Panc1 (cell line): ENCODE results near the gene ARID4B. TPM values are rescaled to one million over a fixed set of nuclear protein-coding genes. Genes with fewer than 3 reads are reported as not detected.

Experiments
- ATAC-seq: fragments of 200-7000 bp; cut with Tn5 transposase; 2 replicates; pipeline ENCODE4 v1.9.1; 2020; ENCODE audit warnings: mild to moderate bottlenecking, moderate library complexity
- BruUV-seq: library from RNA; stranded (reverse); fragments of 400-500 nt; replicated peaks from 2 replicates; lab custom pipeline; 2021; lab: Mats Ljungman, UMichigan
- CTCF ChIA-PET: fragments of 300-600 bp; sonication (Branson Sonifier 250); formaldehyde crosslinking; loops from one replicate; lab custom pipeline; 2022; ENCODE audit warnings: antibody characterized with exemption; lab: Charles Lee
- POLR2A ChIA-PET: fragments of 300-600 bp; sonication (Branson Sonifier 250); formaldehyde crosslinking; loops from one replicate; lab custom pipeline; 2022; ENCODE audit warnings: antibody characterized with exemption; lab: Charles Lee
- DNase-seq: peaks from one replicate; pipeline ENCODE4 v3.0.0-alpha.2; 2010; ENCODE audit warnings: low read depth, low spot score
- H3K27ac ChIP-seq: 2 replicates; pipeline ENCODE4 v1.5.1; 2011; ENCODE audit warnings: mild to moderate bottlenecking, low read length, inconsistent platforms
- H3K27me3 ChIP-seq: fragments of 200-500 bp; sonication (Bioruptor generic); 2 replicates; pipeline ENCODE4 v1.6.0; 2014; ENCODE audit warnings: low read length, inconsistent platforms; ENCODE audit not compliant: control insufficient read depth, insufficient read depth
- H3K36me3 ChIP-seq: fragments of 200-500 bp; sonication (Bioruptor generic); 2 replicates; pipeline ENCODE4 v1.5.1; 2014; ENCODE audit warnings: inconsistent platforms, mild to moderate bottlenecking, low read length, moderate library complexity; ENCODE audit not compliant: control insufficient read depth, insufficient read depth
- H3K4me1 ChIP-seq: 2 replicates; pipeline ENCODE4 v1.5.1; 2011; ENCODE audit warnings: inconsistent platforms, mild to moderate bottlenecking, low read length, moderate library complexity; ENCODE audit not compliant: control insufficient read depth, insufficient read depth
- H3K4me3 ChIP-seq, 2 experiments: 2 replicates each; pipeline ENCODE4 v1.5.1; 2011 to 2012; ENCODE audit warnings: low read depth in 2 of 2, low read length in 2 of 2, mild to moderate bottlenecking in 2 of 2, inconsistent platforms in 1 of 2, moderate library complexity in 1 of 2
- H3K9me3 ChIP-seq: fragments of 200-500 bp; sonication (Bioruptor generic); 2 replicates; pipeline ENCODE4 v1.5.1; 2014; ENCODE audit warnings: low read depth, mild to moderate bottlenecking, inconsistent platforms, low read length, moderate library complexity; ENCODE audit not compliant: control insufficient read depth, insufficient read depth
- CTCF ChIP-seq: fragments of 450-650 bp; IDR thresholded peaks from 2 replicates; pipeline ENCODE4 v1.5.1; 2017; ENCODE audit warnings: mild to moderate bottlenecking
- POLR2AphosphoS5 ChIP-seq: IDR thresholded peaks from 2 replicates; pipeline ENCODE4 v1.6.1; 2012; ENCODE audit warnings: mild to moderate bottlenecking, low read depth, low read length, moderate library complexity
- SIN3A ChIP-seq: IDR thresholded peaks from 2 replicates; pipeline ENCODE4 v1.6.1; 2012; ENCODE audit warnings: low read depth, mild to moderate bottlenecking, low read length, moderate library complexity, borderline replicate concordance; ENCODE audit not compliant: insufficient read depth
- TCF7L2 ChIP-seq: IDR thresholded peaks from 2 replicates; pipeline ENCODE4 v1.6.1; 2011; ENCODE audit warnings: mild to moderate bottlenecking, low read depth, low read length, inconsistent platforms
- in situ Hi-C: cut with HindIII; loops from 2 replicates; pipeline ENCODE4 v1.10.0; 2016; ENCODE audit warnings: low sequenced_read_pairs, low pct_unique_long_range_greater_than_20kb
- intact Hi-C: fragments of 100-400 bp; cut with micrococcal nuclease; formaldehyde crosslinking; loops from one replicate; pipeline ENCODE4 v1.10.0; 2022; ENCODE audit not compliant: unreplicated experiment
- total RNA-seq: library from RNA; stranded (reverse); gene quantifications from one replicate; pipeline ENCODE4 v1.2.1, GENCODE V29; 2021; ENCODE audit not compliant: unreplicated experiment
- TF ChIP-seq, protein P1 (sequence below), 2 experiments: IDR thresholded peaks; 2 replicates each; pipeline ENCODE4 v1.6.1; 2011 to 2012; ENCODE audit warnings: low read depth in 2 of 2, control low read depth in 1 of 2, low read length in 1 of 2, mild to moderate bottlenecking in 1 of 2, moderate library complexity in 1 of 2; ENCODE audit not compliant: insufficient read depth in 1 of 2

ARID4B gene
- total RNA-seq, 1 experiment from 2014 or later, result 37.5 TPM

GRCh38 chr1:235277709-235278108 lies 50.3 kb downstream of the ARID4B start:
- H3K36me3 ChIP-seq, result no peaks in the 10 kb centered on the region
- no peaks in the 10 kb centered on the region for H3K9me3 ChIP-seq
- H3K27ac ChIP-seq, result no peak overlapping the region
- peaks cover 24% of the 10 kb centered on the region for H3K4me1 ChIP-seq
- in situ Hi-C loops (no loop called here), intact Hi-C loops (no loop called here)
- ATAC-seq (no peak), DNase-seq (no peak)
- ChIA-PET POLR2A (no interaction called here), CTCF (no interaction called here)
- no peak overlapping the region for H3K4me3 ChIP-seq
- TF ChIP-seq POLR2AphosphoS5, result no peak
- no peak for TF ChIP-seq SIN3A
- TF ChIP-seq, protein P1, sequence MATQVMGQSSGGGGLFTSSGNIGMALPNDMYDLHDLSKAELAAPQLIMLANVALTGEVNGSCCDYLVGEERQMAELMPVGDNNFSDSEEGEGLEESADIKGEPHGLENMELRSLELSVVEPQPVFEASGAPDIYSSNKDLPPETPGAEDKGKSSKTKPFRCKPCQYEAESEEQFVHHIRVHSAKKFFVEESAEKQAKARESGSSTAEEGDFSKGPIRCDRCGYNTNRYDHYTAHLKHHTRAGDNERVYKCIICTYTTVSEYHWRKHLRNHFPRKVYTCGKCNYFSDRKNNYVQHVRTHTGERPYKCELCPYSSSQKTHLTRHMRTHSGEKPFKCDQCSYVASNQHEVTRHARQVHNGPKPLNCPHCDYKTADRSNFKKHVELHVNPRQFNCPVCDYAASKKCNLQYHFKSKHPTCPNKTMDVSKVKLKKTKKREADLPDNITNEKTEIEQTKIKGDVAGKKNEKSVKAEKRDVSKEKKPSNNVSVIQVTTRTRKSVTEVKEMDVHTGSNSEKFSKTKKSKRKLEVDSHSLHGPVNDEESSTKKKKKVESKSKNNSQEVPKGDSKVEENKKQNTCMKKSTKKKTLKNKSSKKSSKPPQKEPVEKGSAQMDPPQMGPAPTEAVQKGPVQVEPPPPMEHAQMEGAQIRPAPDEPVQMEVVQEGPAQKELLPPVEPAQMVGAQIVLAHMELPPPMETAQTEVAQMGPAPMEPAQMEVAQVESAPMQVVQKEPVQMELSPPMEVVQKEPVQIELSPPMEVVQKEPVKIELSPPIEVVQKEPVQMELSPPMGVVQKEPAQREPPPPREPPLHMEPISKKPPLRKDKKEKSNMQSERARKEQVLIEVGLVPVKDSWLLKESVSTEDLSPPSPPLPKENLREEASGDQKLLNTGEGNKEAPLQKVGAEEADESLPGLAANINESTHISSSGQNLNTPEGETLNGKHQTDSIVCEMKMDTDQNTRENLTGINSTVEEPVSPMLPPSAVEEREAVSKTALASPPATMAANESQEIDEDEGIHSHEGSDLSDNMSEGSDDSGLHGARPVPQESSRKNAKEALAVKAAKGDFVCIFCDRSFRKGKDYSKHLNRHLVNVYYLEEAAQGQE (IDR thresholded peaks at IDR 0.05; ENCODE audit: insufficient read depth in 1 of 2, low read depth in 2 of 2, low read length in 1 of 2), result no peak
- TF ChIP-seq CTCF, result no peak
- TF ChIP-seq TCF7L2, result no peak
- H3K27me3 ChIP-seq, result no peaks in the 10 kb centered on the region
- BruUV-seq, result no TSS peak

GRCh38 chr1:235275836-235276235 lies 52.1 kb downstream of the ARID4B start:
- H3K4me3 ChIP-seq, result no peak overlapping the region
- DNase-seq, result no peak

More at GRCh38 chr1:235275836-235276235, 52.1 kb downstream of the ARID4B start:
- no peaks in the 10 kb centered on the region for H3K9me3 ChIP-seq
- no TSS peak for BruUV-seq
- intact Hi-C loops (no loop called here), in situ Hi-C loops (no loop called here)
- H3K36me3 ChIP-seq, result no peaks in the 10 kb centered on the region
- no peaks in the 10 kb centered on the region for H3K27me3 ChIP-seq
- H3K4me1 ChIP-seq, result peaks cover 24% of the 10 kb centered on the region
- H3K27ac ChIP-seq, result no peak overlapping the region
- ChIA-PET CTCF (no interaction called here), POLR2A (interaction anchor here (0.7 kb wide), 1 partner anchor 48 kb away, joined by 3 read pairs; no protein-coding TSS in a partner anchor)
- ATAC-seq, result no peak
- TF ChIP-seq SIN3A (no peak), CTCF (no peak), TCF7L2 (no peak), POLR2AphosphoS5 (no peak)
- TF ChIP-seq, protein P1 (IDR thresholded peaks at IDR 0.05; ENCODE audit: insufficient read depth in 1 of 2, low read depth in 2 of 2, low read length in 1 of 2), result no peak
